ENCODE results near the gene RNF31. TPM values are rescaled to one million over a fixed set of nuclear protein-coding genes. Genes with fewer than 3 reads are reported as not detected.

Gene RNF31
- total and polyA plus RNA-seq, 2 of the 13 experiments (the other 11 are each of a cell fraction or from before 2014, with no cell fraction given): 48.2 to 86.8 TPM

- TF ChIP-seq HOXA3 (CRISPR knock-in tag; IDR thresholded peaks at IDR 0.05): peak; percentile 97
- 0 out of 2 replicates have a peak, but pooled peaks have one; percentile 90 for TF ChIP-seq ZNF10 (CRISPR knock-in tag; IDR thresholded peaks at IDR 0.05; ENCODE audit: borderline replicate concordance, low read depth)
- peak; percentile 96 for TF ChIP-seq ZSCAN20 (CRISPR knock-in tag; IDR thresholded peaks at IDR 0.05; ENCODE audit: borderline replicate concordance)
- peak; percentile 99 for TF ChIP-seq ZNF709 (CRISPR knock-in tag; IDR thresholded peaks at IDR 0.05)
- TF ChIP-seq ATF7 (IDR thresholded peaks at IDR 0.05): no peak
- TF ChIP-seq ATF7 (CRISPR knock-in tag; IDR thresholded peaks at IDR 0.05): peak; percentile 42
- TF ChIP-seq ZNF263 (CRISPR knock-in tag; IDR thresholded peaks at IDR 0.05): peak; percentile 74
- peak; percentile 99 for TF ChIP-seq ZNF891 (CRISPR knock-in tag; IDR thresholded peaks at IDR 0.05)
- no peak; the same call in 1 of the 2 replicates for TF ChIP-seq TERF1 (CRISPR knock-in tag; IDR thresholded peaks at IDR 0.05)
- peak; percentile 100 for TF ChIP-seq KLF12 (CRISPR knock-in tag; IDR thresholded peaks at IDR 0.05; ENCODE audit: borderline replicate concordance)
- TF ChIP-seq HIC2 (CRISPR knock-in tag; IDR thresholded peaks at IDR 0.05; ENCODE audit: low read depth): peak; percentile 76
- TF ChIP-seq RXRB (CRISPR knock-in tag; IDR thresholded peaks at IDR 0.05; ENCODE audit: borderline replicate concordance): peak; percentile 97
- TF ChIP-seq HDAC2 (CRISPR knock-in tag; IDR thresholded peaks at IDR 0.05): peak; percentile 98
- peak; percentile 98 for TF ChIP-seq ZNF264 (CRISPR knock-in tag; IDR thresholded peaks at IDR 0.05)
- peak; percentile 96 for TF ChIP-seq BRCA1 (CRISPR knock-in tag; IDR thresholded peaks at IDR 0.05)
- peak; percentile 93 for TF ChIP-seq ESRRA (CRISPR knock-in tag; IDR thresholded peaks at IDR 0.05; ENCODE audit: low read depth)
- TF ChIP-seq ZNF24 (IDR thresholded peaks at IDR 0.05): peak; percentile 92
- peak; percentile 98 for TF ChIP-seq ELF3 (CRISPR knock-in tag; IDR thresholded peaks at IDR 0.05)
- TF ChIP-seq HOXA5 (CRISPR knock-in tag; IDR thresholded peaks at IDR 0.05): peak; percentile 99
- TF ChIP-seq DNMT3B (CRISPR knock-in tag; conservative IDR thresholded peaks at IDR 0.05): peak; percentile 90
- peak; percentile 100 for TF ChIP-seq YEATS2 (CRISPR knock-in tag; IDR thresholded peaks at IDR 0.05; ENCODE audit: borderline replicate concordance)
- TF ChIP-seq ZBTB10 (CRISPR knock-in tag; IDR thresholded peaks at IDR 0.05; ENCODE audit: borderline replicate concordance): peak; percentile 71; the same call in 1 of the 2 replicates
- TF ChIP-seq ZNF563 (CRISPR knock-in tag; IDR thresholded peaks at IDR 0.05): peak; percentile 100
- TF ChIP-seq ZNF367 (CRISPR knock-in tag; IDR thresholded peaks at IDR 0.05; ENCODE audit: borderline replicate concordance): peak; percentile 84; the same call in 1 of the 2 replicates
- TF ChIP-seq THAP11 (CRISPR knock-in tag; IDR thresholded peaks at IDR 0.05): peak; percentile 98
- no peak for TF ChIP-seq PHF21A (CRISPR knock-in tag; IDR thresholded peaks at IDR 0.05)
- TF ChIP-seq TBX2 (CRISPR knock-in tag; IDR thresholded peaks at IDR 0.05; ENCODE audit: borderline replicate concordance): peak; percentile 99
These were observed 41.2 kb downstream of the RNF31 start, which contains the start of gene IPO4 (continued) for GRCh38 chr14:24188251-24189058.

Measured in HepG2 (cell line).